Right cardiac atrium (tissue), 5 donors: Measurements from ENCODE around the gene PITPNM1. TPM values are rescaled to one million over a fixed set of nuclear protein-coding genes. Genes with fewer than 3 reads are reported as not detected.
"Not testable (repeated sequence)": the region's sequence is repeated elsewhere in the genome, so short reads cannot be mapped to it uniquely, and the experiment has no call there.

Experiments
- ATAC-seq, 2 donors: fragments of 200-7000 bp; cut with Tn5 transposase; one replicate each; pipeline versions ENCODE4 v1.8.0 to v1.9.1; 2020; ENCODE audit warnings: moderate library complexity in 2 of 2, mild to moderate bottlenecking in 1 of 2
- DNase-seq, 3 donors: peaks; one replicate each; pipeline ENCODE4 v3.0.0-alpha.2; 2020
- H3K27ac ChIP-seq: one replicate; pipeline ENCODE4 v1.5.1; 2013; ENCODE audit warnings: mild to moderate bottlenecking, low read length, control low read depth, moderate library complexity
- H3K27me3 ChIP-seq: one replicate; pipeline ENCODE4 v1.6.1; 2013; ENCODE audit not compliant: control insufficient read depth, insufficient read depth
- H3K4me1 ChIP-seq: one replicate; pipeline ENCODE4 v1.6.1; 2013; ENCODE audit warnings: low read length; ENCODE audit not compliant: control insufficient read depth, insufficient read depth
- H3K4me3 ChIP-seq: one replicate; pipeline ENCODE4 v1.5.1; 2013; ENCODE audit warnings: low read length, control low read depth
- H3K9me3 ChIP-seq: one replicate; pipeline ENCODE4 v1.6.1; 2013; ENCODE audit warnings: low read length; ENCODE audit not compliant: control insufficient read depth
- WGBS: extraction: QIAGEN DNeasy Blood & Tissue Kit; methylation state at CpG from one replicate; pipeline ENCODE4 v1.1.7; 2013; 5-methylcytosine and 5-hydroxymethylcytosine counted together
- intact Hi-C, 4 donors: fragments of 100-400 bp; cut with DNase I; formaldehyde crosslinking; loops; one replicate each; pipeline versions ENCODE4 v1.11.0 to v1.14.0; 2022 to 2023
- polyA plus RNA-seq: library from polyadenylated mRNA; stranded (reverse); fragments of 200-250 nt; gene quantifications from one replicate; pipeline ENCODE4 v1.2.3, GENCODE V29; 2013
- total RNA-seq, 4 donors: library from RNA; stranded (reverse); fragmentation: NEBNext Ultra II Directional; extraction: Animal tissue kit (Norgen Biotek cat#: 25700); gene quantifications; one replicate each; pipeline ENCODE4 v1.2.1, GENCODE V29; 2021
- donor health status: healthy with polysubstance abuse.
- donor health status: DM: no; HTN: yes; CAD: no.
- donor health status: DM: no; HTN: no; CAD: no.
- donor health status: DM: no; HTN: yes; CAD: no; lungs with severe emphysema.
- donor health status: DM: yes; HTN: yes; CAD: no.

PITPNM1 gene
- total and polyA plus RNA-seq, 5 donors, result 13.7 to 26.3 (median 22.7) TPM

- DNase-seq (peak in 1 of 3 donors; percentile 39), ATAC-seq (no peak)
- no peaks in the 10 kb centered on the region for H3K27me3 ChIP-seq
- H3K4me3 ChIP-seq, result no peak within 1 kb of the TSS
- H3K9me3 ChIP-seq, result no peaks in the 10 kb centered on the region
- 81% methylated on average over 23 of the region's 23 CpGs for WGBS
- no peak within 1 kb of the TSS for H3K27ac ChIP-seq
- intact Hi-C loops, result no loop called here
- no peaks in the 10 kb centered on the region for H3K4me1 ChIP-seq
Measured at GRCh38 chr11:67522844-67523555, 17.8 kb upstream of the PITPNM1 start, which contains the start of gene CABP2. CABP2 (minus strand) TSS chr11:67523446; CDS start chr11:67523326, 120 bp downstream.

DNA sequence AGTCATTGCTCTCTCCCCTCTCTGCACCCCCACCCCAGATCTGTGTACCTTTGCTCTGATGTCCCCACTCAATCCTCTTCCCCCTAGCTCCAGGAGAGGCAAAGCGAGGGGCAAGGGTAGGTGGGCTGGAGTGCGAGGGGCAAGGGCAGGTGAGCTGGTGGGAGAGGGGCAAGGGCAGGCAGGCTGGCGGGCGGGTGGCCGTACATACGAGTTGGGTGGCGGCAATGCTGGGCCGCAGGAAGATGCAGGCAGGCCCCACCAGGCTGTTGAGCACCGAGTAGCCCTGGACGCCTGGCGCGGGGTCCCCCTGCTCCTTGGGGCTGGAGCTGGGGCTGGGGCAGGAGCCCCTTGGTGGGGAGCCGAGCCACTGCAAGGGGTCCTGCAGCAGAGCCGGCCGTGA lies 17.2 kb upstream of the PITPNM1 start:
- H3K4me1 ChIP-seq, result no peaks in the 10 kb centered on the region
- H3K9me3 ChIP-seq, result no peaks in the 10 kb centered on the region
- no peak for ATAC-seq
- DNase-seq, result peak in 1 of 3 donors; percentile 55
- H3K27me3 ChIP-seq, result no peaks in the 10 kb centered on the region
- WGBS, result 88% methylated on average over 15 of the region's 15 CpGs
- H3K4me3 ChIP-seq, result no peak overlapping the region
- intact Hi-C loops, result no loop called here
- no peak overlapping the region for H3K27ac ChIP-seq

GRCh38 chr11:67521924-67522323 lies 16.8 kb upstream of the PITPNM1 start:
- WGBS, result 76% methylated on average over 10 of the region's 10 CpGs
- intact Hi-C loops, result no loop called here
- ATAC-seq, result no peak

GRCh38 chr11:67520856-67521824 lies 16.0 kb upstream of the PITPNM1 start:
- Histone ChIP-seq H3K4me1 (no peaks in the 10 kb centered on the region), H3K4me3 (no peak overlapping the region), H3K27me3 (no peaks in the 10 kb centered on the region), H3K9me3 (no peaks in the 10 kb centered on the region), H3K27ac (no peak overlapping the region)
- DNase-seq (peak in 1 of 3 donors; percentile 36), ATAC-seq (no peak)
- 84% methylated on average over 16 of the region's 16 CpGs for WGBS
- intact Hi-C loops, result no loop called here

More at GRCh38 chr11:67521924-67522323, 16.8 kb upstream of the PITPNM1 start:
- no peak overlapping the region for H3K27ac ChIP-seq
- no peaks in the 10 kb centered on the region for H3K9me3 ChIP-seq
- no peak overlapping the region for H3K4me3 ChIP-seq
- no peaks in the 10 kb centered on the region for H3K4me1 ChIP-seq
- H3K27me3 ChIP-seq, result no peaks in the 10 kb centered on the region
- DNase-seq, result no peak

DNA sequence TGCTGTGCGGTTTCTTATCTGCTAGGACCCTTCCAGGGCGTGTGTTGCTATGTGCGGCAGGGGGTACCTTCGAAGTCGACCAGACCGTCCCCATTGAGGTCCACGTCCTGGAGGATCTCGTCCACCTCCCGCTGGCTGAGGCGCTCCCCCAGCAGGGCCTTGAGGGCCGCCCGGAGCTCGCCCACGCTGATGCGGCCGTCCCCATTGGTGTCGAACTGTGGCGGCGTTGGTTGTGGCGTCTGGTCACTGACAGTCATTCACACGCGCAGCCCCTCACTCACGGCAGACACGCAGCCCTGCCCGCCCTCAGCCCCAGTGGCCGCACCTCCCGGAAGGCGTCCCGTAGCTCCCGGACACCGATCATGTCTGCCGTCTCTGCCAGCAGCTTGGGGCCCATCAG lies 14.6 kb upstream of the PITPNM1 start:
- no peaks in the 10 kb centered on the region for H3K27me3 ChIP-seq
- intact Hi-C loops, result no loop called here
- ATAC-seq (no peak), DNase-seq (peak in 1 of 3 donors; percentile 52)
- no peaks in the 10 kb centered on the region for H3K9me3 ChIP-seq
- 86% methylated on average over 32 of the region's 32 CpGs for WGBS
- no peaks in the 10 kb centered on the region for H3K4me1 ChIP-seq
- H3K27ac ChIP-seq, result no peak overlapping the region
- no peak overlapping the region for H3K4me3 ChIP-seq

- Histone ChIP-seq H3K27me3 (no peaks in the 10 kb centered on the region), H3K9me3 (no peaks in the 10 kb centered on the region), H3K4me1 (no peaks in the 10 kb centered on the region), H3K4me3 (no peak overlapping the region), H3K27ac (no peak overlapping the region)
- WGBS, result 75% methylated on average over 10 of the region's 10 CpGs
- DNase-seq (no peak), ATAC-seq (no peak)
- intact Hi-C loops, result no loop called here
Measured at GRCh38 chr11:67517784-67518552, 12.8 kb upstream of the PITPNM1 start.

- Histone ChIP-seq H3K27me3 (no peaks in the 10 kb centered on the region), H3K4me1 (no peaks in the 10 kb centered on the region), H3K27ac (no peak overlapping the region), H3K4me3 (no peak overlapping the region), H3K9me3 (no peaks in the 10 kb centered on the region)
- DNase-seq (no peak), ATAC-seq (no peak)
- intact Hi-C loops, result no loop called here
- 92% methylated on average over 9 of the region's 9 CpGs for WGBS
Measured at GRCh38 chr11:67516806-67517205, 11.6 kb upstream of the PITPNM1 start.

- Histone ChIP-seq H3K4me3 (no peak overlapping the region), H3K27ac (no peak overlapping the region), H3K4me1 (peaks cover under 1% of the 10 kb centered on the region), H3K27me3 (no peaks in the 10 kb centered on the region), H3K9me3 (no peaks in the 10 kb centered on the region)
- no peak for DNase-seq
- ATAC-seq, result no peak
- intact Hi-C loops, result no loop called here
- WGBS, result 73% methylated on average over 7 of the region's 7 CpGs
Measured at GRCh38 chr11:67514116-67514515, 9.0 kb upstream of the PITPNM1 start.

GRCh38 chr11:67511558-67511957 lies 6.4 kb upstream of the PITPNM1 start:
- H3K4me1 ChIP-seq, H3K27me3 ChIP-seq, H3K27ac ChIP-seq, ATAC-seq, H3K9me3 ChIP-seq, DNase-seq, H3K4me3 ChIP-seq, intact Hi-C loops: not testable (repeated sequence)
- 87% methylated on average over 4 of the region's 4 CpGs for WGBS

DNA sequence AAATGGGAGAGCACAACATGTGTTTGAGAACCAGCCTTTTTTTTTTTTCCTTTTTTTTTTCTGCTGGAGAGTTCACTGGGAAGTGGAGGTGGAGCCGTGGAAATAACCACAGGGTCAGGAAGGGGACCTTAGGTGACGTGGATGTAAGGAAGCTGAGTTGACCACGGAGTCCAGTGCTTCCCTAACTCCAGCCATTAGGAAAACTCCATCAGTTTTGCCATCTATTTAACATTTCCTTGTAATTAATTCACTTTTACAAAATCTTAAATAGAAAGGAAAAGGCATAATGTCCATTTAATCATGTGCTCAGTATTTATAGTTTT lies 4.8 kb upstream of the PITPNM1 start:
- Histone ChIP-seq H3K27ac (no peak overlapping the region), H3K9me3 (no peaks in the 10 kb centered on the region), H3K27me3 (no peaks in the 10 kb centered on the region), H3K4me1 (peaks cover 10% of the 10 kb centered on the region), H3K4me3 (no peak overlapping the region)
- no peak for DNase-seq
- 55% methylated on average over 3 of the region's 3 CpGs for WGBS
- ATAC-seq, result no peak
- intact Hi-C loops, result no loop called here
